Sigmoid colon (tissue), 7 donors: Measurements from ENCODE around the gene CPLX1. TPM values are rescaled to one million over a fixed set of nuclear protein-coding genes. Genes with fewer than 3 reads are reported as not detected.

ENCODE experiments used
- DNase-seq: peaks from one replicate; pipeline ENCODE4 v3.0.0-alpha.2; 2019
- H3K27ac ChIP-seq, 4 donors: fragments of 200-600 bp; sonication (generic); one replicate each; pipeline ENCODE4 v1.5.1; 2016 to 2019; ENCODE audit warnings: mild to moderate bottlenecking in 1 of 4
- H3K27me3 ChIP-seq, 3 donors: fragments of 200-600 bp; sonication (generic); one replicate each; pipeline ENCODE4 v1.5.1; 2019; ENCODE audit warnings: mild to moderate bottlenecking in 1 of 3
- H3K36me3 ChIP-seq, 4 donors: fragments of 200-600 bp; sonication (generic); one replicate each; pipeline ENCODE4 v1.5.1; 2016 to 2019
- H3K4me1 ChIP-seq, 4 donors: fragments of 200-600 bp; sonication (generic); one replicate each; pipeline ENCODE4 v1.5.1; 2017 to 2019
- H3K4me3 ChIP-seq, 4 donors: fragments of 200-600 bp; sonication (generic); one replicate each; pipeline ENCODE4 v1.5.1; 2017 to 2019; ENCODE audit warnings: mild to moderate bottlenecking in 2 of 4, moderate library complexity in 1 of 4
- H3K9me3 ChIP-seq, 4 donors: fragments of 200-600 bp in 3 of 4; sonication (generic) in 3 of 4; one replicate each; pipeline versions ENCODE4 v1.5.1 to v1.6.1; 2013 to 2019
- EP300 ChIP-seq, 4 donors: sonication (generic); formaldehyde crosslinking; IDR thresholded peaks; one replicate each; pipeline ENCODE4 v1.6.1; 2017; ENCODE audit warnings: antibody characterized with exemption in 4 of 4
- POLR2A ChIP-seq, 2 donors: fragments of 450-650 bp; IDR thresholded peaks; one replicate each; pipeline ENCODE4 v1.6.1; 2016; ENCODE audit warnings: antibody characterized with exemption in 2 of 2, mild to moderate bottlenecking in 2 of 2, moderate library complexity in 2 of 2
- POLR2AphosphoS5 ChIP-seq, 4 donors: sonication (generic); formaldehyde crosslinking; IDR thresholded peaks; one replicate each; pipeline ENCODE4 v1.6.1; 2017; ENCODE audit warnings: antibody characterized with exemption in 4 of 4
- WGBS, 2 donors: extraction: QIAGEN DNeasy Blood & Tissue Kit; methylation state at CpG; one replicate each; pipeline ENCODE4 v1.1.7; 2013; 5-methylcytosine and 5-hydroxymethylcytosine counted together
- intact Hi-C: fragments of 100-400 bp; cut with DNase I; formaldehyde crosslinking; loops from one replicate; pipeline ENCODE4 v1.15.1; 2023
- polyA plus RNA-seq, 3 donors: library from polyadenylated mRNA; stranded (reverse); fragments of 200-250 nt; gene quantifications; one replicate each; pipeline ENCODE4 v1.2.3, GENCODE V29; 2013
- total RNA-seq, 4 donors: library from RNA; depleted of rRNA; stranded (reverse); fragments of >200 nt; gene quantifications; one replicate each; pipeline ENCODE4 v1.1.0, GENCODE V29; 2016
- TF ChIP-seq, protein P1 (sequence below), 4 experiments: fragments of 450-650 bp in 3 of 4; fragments of 200-600 bp in 1 of 4; IDR thresholded peaks; one replicate each; pipeline ENCODE4 v1.5.1; 2016 to 2019; ENCODE audit warnings: antibody characterized with exemption in 4 of 4, mild to moderate bottlenecking in 3 of 4, moderate library complexity in 2 of 4
- donor health status: healthy with polysubstance abuse.
- donor health status: Bipolar disorder and iron deficiency.
- donor health status: healthy.

CPLX1 gene
- total and polyA plus RNA-seq, 7 donors, result 0.23 to 3.0 (median 0.49) TPM

DNA sequence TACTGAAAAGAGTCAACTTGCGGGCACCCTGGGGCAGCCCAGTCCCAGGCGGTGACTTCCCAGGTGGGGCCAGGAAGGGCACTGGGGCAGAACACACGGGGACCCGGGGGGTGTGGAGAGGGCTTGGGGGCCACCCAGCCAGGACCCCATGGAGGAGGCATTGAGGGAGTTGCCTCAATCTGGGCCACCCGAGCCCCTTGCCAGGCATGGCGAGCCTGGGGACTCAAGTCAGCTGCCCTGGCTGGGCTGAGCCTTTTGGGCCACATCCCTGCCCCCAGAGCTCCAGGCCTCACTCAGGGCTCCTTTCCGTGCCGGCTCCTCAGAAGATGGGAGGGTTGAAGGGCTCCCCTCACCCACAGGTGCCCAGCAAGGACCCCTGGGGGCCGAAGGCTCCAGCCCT is 6.6 kb upstream of the CPLX1 start:
- intact Hi-C loops, result no loop called here
- H3K4me1 ChIP-seq, result no peaks in the 10 kb centered on the region
- peaks cover 5 to 51% (median 39%) of the 10 kb centered on the region in 3 donors for H3K27me3 ChIP-seq
- peaks cover 0 to 12% (median 7%) of the 10 kb centered on the region in 4 donors for H3K9me3 ChIP-seq
- H3K4me3 ChIP-seq, result no peak overlapping the region
- no peak for DNase-seq
- H3K36me3 ChIP-seq, result no peaks in the 10 kb centered on the region
- H3K27ac ChIP-seq, result no peak overlapping the region
- 92 to 93% methylated on average over 9 of the region's 9 CpGs for WGBS, 2 donors
- TF ChIP-seq POLR2AphosphoS5 (IDR thresholded peaks at IDR 0.05) (no peak), POLR2A (IDR thresholded peaks at IDR 0.05) (no peak), EP300 (IDR thresholded peaks at IDR 0.05) (no peak)
- TF ChIP-seq, protein P1, sequence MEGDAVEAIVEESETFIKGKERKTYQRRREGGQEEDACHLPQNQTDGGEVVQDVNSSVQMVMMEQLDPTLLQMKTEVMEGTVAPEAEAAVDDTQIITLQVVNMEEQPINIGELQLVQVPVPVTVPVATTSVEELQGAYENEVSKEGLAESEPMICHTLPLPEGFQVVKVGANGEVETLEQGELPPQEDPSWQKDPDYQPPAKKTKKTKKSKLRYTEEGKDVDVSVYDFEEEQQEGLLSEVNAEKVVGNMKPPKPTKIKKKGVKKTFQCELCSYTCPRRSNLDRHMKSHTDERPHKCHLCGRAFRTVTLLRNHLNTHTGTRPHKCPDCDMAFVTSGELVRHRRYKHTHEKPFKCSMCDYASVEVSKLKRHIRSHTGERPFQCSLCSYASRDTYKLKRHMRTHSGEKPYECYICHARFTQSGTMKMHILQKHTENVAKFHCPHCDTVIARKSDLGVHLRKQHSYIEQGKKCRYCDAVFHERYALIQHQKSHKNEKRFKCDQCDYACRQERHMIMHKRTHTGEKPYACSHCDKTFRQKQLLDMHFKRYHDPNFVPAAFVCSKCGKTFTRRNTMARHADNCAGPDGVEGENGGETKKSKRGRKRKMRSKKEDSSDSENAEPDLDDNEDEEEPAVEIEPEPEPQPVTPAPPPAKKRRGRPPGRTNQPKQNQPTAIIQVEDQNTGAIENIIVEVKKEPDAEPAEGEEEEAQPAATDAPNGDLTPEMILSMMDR (IDR thresholded peaks at IDR 0.05), result no peak

DNA sequence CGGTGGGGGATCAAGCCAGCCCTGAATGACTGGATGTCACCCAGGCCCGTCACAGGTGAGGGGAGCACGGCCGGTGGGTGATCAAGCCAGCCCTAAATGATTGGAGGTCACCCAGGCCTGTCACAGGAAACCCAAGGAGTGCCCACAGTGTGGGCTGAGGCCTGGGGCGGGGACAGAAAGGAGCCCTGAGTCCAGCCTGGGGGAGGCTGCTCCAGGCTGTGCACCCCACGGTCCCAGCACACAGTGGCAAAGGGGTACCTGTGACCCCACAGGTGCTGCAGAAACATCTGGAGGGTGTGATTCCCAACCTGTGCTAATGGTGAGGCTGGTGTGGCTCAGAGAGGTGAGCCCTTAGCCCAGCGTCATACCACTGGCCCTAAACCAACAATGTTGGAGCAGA is 6.2 kb upstream of the CPLX1 start:
- WGBS, 2 donors, result 91 to 96% methylated on average over 7 of the region's 7 CpGs
- no peak for DNase-seq
- peaks cover 8 to 55% (median 43%) of the 10 kb centered on the region in 3 donors for H3K27me3 ChIP-seq

DNA sequence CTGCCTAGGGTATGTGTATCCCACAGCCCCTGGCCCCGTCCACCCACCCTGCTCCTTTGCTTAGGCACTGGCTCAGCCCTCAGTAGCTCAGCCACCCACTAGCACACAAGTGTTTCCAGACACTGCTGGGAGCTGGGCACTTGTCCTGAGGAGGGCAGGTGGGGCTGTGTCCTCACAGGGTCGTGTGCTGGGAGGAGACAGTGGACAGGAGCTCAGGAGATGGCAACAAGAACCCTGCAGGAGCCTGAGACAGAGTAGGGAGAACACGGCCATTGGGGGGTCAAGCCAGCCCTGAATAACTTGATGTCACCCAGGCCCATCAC is 5.5 kb upstream of the CPLX1 start:
- 57 to 69% methylated on average over 3 of the region's 3 CpGs for WGBS, 2 donors
- TF ChIP-seq POLR2A (IDR thresholded peaks at IDR 0.05) (no peak), POLR2AphosphoS5 (IDR thresholded peaks at IDR 0.05) (no peak)
- Histone ChIP-seq H3K4me3 (no peak overlapping the region), H3K4me1 (peaks cover 0 to 8% (median 6%) of the 10 kb centered on the region in 4 donors), H3K36me3 (no peaks in the 10 kb centered on the region), H3K27me3 (peaks cover 15 to 61% (median 50%) of the 10 kb centered on the region in 3 donors), H3K27ac (no peak overlapping the region), H3K9me3 (peaks cover 0 to 6% (median 3%) of the 10 kb centered on the region in 4 donors)
- intact Hi-C loops, result no loop called here
- no peak for DNase-seq

More for the DNA sequence above, 6.2 kb upstream of the CPLX1 start:
- TF ChIP-seq, protein P1 (IDR thresholded peaks at IDR 0.05), result no peak
- TF ChIP-seq POLR2AphosphoS5 (IDR thresholded peaks at IDR 0.05) (no peak), EP300 (IDR thresholded peaks at IDR 0.05) (no peak), POLR2A (IDR thresholded peaks at IDR 0.05) (no peak)
- Histone ChIP-seq H3K4me3 (no peak overlapping the region), H3K4me1 (peaks cover 0 to 1% (median under 1%) of the 10 kb centered on the region in 4 donors), H3K27ac (no peak overlapping the region), H3K36me3 (no peaks in the 10 kb centered on the region), H3K9me3 (peaks cover 0 to 8% (median 3%) of the 10 kb centered on the region in 4 donors)
- intact Hi-C loops, result no loop called here

DNA sequence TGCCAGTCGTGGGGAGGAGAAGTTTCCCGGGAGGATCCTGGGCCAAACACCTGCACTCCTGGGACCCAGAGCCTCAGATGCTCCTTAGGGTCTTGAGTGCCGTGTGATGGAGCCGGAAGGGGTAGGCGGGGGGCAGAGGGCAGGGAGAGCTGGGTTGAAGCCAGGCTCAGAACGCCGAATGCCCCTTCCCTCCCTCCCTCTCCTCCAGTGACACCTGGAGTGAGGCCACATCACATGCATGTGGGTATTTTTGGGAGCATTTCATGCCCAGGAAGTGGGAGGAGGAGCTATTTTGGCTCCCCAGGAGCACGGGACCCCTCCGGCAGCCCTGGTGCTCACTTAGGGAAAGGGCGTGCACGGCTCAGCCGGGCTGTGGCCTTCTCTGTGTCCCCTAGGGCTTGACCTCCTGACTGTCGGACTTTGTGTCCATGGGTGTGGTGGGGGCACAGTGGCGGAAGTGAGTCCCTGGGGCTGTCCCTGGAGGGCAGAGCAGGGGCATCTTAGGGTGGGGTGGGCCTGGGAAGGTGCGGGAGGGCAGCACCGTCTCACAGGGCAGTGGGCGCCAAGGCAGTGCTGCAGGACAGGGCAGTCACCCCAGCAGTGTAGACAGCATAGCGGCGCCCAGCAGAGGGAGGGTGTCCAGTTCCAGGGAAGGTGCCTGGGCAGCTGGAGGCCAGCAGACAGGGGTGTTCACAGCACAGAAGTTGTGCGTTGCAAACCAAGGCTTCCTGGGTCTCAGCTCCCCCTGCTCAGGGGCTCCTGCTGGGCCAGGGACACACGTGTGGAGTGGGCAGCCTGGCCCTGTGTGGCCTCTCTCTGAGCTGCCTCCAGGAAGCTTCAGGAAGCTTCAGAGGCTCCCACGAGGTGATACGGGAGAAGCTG is 4.9 kb upstream of the CPLX1 start:
- peak; percentile 34 for DNase-seq
- Histone ChIP-seq H3K36me3 (no peaks in the 10 kb centered on the region), H3K9me3 (peaks cover 0 to 6% (median 3%) of the 10 kb centered on the region in 4 donors), H3K4me1 (peaks cover 0 to 10% (median 8%) of the 10 kb centered on the region in 4 donors), H3K4me3 (no peak overlapping the region), H3K27me3 (peaks cover 16 to 63% (median 52%) of the 10 kb centered on the region in 3 donors), H3K27ac (no peak overlapping the region)
- TF ChIP-seq POLR2AphosphoS5 (IDR thresholded peaks at IDR 0.05) (no peak), POLR2A (IDR thresholded peaks at IDR 0.05) (no peak), EP300 (IDR thresholded peaks at IDR 0.05) (no peak)
- TF ChIP-seq, protein P1 (IDR thresholded peaks at IDR 0.05), result no peak
- intact Hi-C loops, result no loop called here
- WGBS, 2 donors, result 63 to 72% methylated on average over 23 of the region's 23 CpGs

DNA sequence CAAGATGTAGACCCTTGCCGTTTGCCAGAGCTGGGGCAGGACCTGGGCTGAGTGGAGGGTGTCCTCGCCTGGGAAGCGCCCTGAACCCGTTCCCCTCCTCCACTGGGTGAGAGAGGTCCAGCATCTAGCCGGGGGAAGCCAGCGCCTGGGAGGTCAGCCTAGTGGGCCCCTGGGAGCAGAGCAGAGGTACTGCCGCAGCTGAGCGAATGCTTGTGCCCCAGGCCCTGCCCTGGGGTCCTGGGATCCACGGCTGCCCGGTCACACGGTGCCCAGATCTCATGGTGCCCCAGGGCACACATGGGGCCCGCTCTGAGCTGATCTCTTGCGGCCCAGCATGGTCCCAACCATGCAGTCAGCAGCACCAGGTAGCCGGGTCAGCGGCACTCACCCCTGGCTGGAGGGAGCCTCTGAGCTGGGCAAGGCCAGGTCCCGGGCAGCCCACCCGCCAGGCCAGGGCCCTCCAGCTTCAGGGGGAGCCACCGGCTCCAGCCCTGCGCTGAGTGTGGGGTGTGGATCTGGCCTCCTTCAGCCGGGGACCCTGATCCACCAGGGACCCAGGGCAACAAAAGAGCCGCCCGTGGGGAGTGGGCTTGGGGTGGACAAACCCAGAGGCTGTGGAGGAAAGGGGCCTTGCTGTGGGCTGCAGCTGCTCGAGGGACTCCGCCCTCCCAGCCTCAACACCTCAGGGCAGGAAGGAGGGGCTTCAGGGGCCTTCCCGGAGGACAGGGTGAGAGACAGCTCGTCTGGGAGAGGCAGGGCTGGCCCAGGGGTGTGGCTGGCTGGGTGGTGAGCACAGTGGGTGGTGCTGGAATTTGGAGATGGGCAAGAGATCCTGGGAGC is 4.1 kb upstream of the CPLX1 start:
- Histone ChIP-seq H3K27ac (no peak overlapping the region), H3K4me1 (peaks cover 0 to 18% (median 17%) of the 10 kb centered on the region in 4 donors), H3K36me3 (no peaks in the 10 kb centered on the region), H3K4me3 (no peak overlapping the region), H3K27me3 (peaks cover 22 to 72% (median 61%) of the 10 kb centered on the region in 3 donors), H3K9me3 (peaks cover 0 to 6% (median 3%) of the 10 kb centered on the region in 4 donors)
- 67 to 68% methylated on average over 26 of the region's 26 CpGs for WGBS, 2 donors
- peak; percentile 53 for DNase-seq
- intact Hi-C loops, result no loop called here
- TF ChIP-seq POLR2A (IDR thresholded peaks at IDR 0.05) (no peak), POLR2AphosphoS5 (IDR thresholded peaks at IDR 0.05) (no peak), EP300 (IDR thresholded peaks at IDR 0.05) (no peak)
- TF ChIP-seq, protein P1 (IDR thresholded peaks at IDR 0.05), result no peak
